GM12892 (cell line): ENCODE data around the gene COPG2.
A peak's percentile ranks its signal among the peaks of the same experiment; 100 is the strongest.
"Not testable (repeated sequence)": the region's sequence is repeated elsewhere in the genome, so short reads cannot be mapped to it uniquely, and the experiment has no call there.

Source experiments
- DNase-seq: peaks from one replicate; pipeline ENCODE4 v3.0.0; 2011; ENCODE audit not compliant: insufficient read length
- FAIRE-seq: peaks from 2 replicates; lab custom pipeline; 2011; peaks lifted over from hg19 to GRCh38; lab: Jason Lieb, UNC
- POLR2A ChIP-seq: IDR thresholded peaks from 2 replicates; pipeline ENCODE4 v1.6.1; 2011; ENCODE audit warnings: low read depth, low read length, control low read depth
- POLR2AphosphoS5 ChIP-seq: IDR thresholded peaks from 2 replicates; pipeline ENCODE4 v1.6.1; 2011; ENCODE audit warnings: low read depth, low read length, control low read depth
- TAF1 ChIP-seq: IDR thresholded peaks from 2 replicates; pipeline ENCODE4 v1.6.1; 2011; ENCODE audit warnings: low read depth, mild to moderate bottlenecking, control low read depth, low read length, borderline replicate concordance

Gene COPG2

DNA sequence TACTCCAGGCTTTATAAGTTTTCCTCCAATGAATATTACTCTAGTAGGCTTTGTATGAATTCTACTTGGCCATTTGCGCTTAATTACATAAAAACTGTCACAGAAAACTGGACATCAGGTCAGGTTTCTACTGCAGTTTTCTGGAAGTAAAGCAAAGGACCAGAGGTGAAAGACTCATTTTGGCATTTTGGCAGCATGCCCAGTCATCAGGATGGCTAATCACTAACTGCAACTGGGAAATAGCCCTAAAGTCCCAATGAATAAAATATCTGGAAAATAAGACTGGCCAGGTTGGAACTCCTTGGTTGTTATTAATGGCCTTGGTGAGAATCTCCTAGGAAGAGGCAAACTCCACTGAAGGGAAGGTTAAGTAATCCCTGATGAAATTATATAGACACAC is 75.5 kb downstream of the COPG2 start:
- no peak for DNase-seq
- FAIRE-seq = no peak
- no peak for TF ChIP-seq POLR2AphosphoS5
- no peak for TF ChIP-seq POLR2A
- no peak for TF ChIP-seq TAF1

GRCh38 chr7:130591464-130591863 is 77.1 kb downstream of the COPG2 start:
- not testable (repeated sequence) for DNase-seq, FAIRE-seq

DNA sequence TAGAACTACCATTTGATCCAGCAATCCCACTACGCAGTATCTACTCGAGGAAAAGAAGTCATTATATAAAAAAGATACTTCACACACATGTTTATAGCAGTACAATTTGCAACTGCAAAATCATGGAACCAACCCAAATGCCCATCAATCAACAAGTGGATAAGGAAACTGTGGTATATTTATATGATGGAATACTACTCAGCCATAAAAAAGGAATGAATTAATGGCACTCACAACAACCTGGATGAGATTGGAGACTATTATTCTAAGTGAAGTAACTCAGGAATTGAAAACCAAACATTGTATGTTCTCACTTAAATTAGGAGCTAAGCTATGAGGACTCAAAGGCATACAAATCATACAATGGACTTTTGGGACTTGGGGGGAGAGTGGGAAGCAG is 82.6 kb downstream of the COPG2 start:
- not testable (repeated sequence) for DNase-seq, FAIRE-seq

DNA sequence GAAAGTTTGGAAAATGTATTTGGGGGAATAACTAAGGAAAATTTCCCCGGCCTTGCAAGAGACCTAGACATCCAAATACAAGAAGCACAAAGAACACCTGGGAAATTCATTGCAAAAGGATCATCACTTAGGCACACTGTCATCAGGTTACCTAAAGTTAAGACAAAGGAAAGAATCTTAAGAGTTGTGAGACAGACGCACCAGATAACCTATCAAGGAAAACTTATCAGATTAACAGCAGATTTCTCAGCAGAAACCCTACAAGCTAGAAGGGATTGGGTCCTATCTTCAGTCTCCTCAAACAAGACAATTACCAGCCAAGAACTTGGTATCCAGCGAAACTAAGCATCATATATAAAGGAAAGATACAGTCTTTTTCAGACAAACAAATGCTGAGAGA is 93.4 kb downstream of the COPG2 start:
- not testable (repeated sequence) for DNase-seq, FAIRE-seq

GRCh38 chr7:130570144-130570543 is 98.4 kb downstream of the COPG2 start:
- not testable (repeated sequence) for DNase-seq, FAIRE-seq

DNA sequence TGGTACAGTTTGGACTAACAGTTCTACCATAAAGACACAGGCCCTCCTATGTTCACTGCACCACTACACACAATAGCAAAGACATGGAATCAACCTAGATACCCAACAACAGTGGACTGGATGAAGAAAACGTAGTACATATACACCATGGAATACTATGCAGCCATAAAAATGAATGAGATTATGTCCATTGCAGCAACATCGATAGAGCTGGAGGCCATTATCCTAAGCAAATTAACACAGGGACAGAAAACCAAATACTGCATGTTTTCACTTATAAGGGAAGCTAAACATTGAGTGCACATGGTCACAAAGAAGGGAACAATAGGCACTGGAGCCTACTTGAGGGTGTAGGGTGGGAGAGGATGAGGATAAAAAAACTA is 101.7 kb downstream of the COPG2 start:
- FAIRE-seq (no peak), DNase-seq (no peak)
- TF ChIP-seq POLR2AphosphoS5 (no peak), TAF1 (no peak), POLR2A (no peak)

DNA sequence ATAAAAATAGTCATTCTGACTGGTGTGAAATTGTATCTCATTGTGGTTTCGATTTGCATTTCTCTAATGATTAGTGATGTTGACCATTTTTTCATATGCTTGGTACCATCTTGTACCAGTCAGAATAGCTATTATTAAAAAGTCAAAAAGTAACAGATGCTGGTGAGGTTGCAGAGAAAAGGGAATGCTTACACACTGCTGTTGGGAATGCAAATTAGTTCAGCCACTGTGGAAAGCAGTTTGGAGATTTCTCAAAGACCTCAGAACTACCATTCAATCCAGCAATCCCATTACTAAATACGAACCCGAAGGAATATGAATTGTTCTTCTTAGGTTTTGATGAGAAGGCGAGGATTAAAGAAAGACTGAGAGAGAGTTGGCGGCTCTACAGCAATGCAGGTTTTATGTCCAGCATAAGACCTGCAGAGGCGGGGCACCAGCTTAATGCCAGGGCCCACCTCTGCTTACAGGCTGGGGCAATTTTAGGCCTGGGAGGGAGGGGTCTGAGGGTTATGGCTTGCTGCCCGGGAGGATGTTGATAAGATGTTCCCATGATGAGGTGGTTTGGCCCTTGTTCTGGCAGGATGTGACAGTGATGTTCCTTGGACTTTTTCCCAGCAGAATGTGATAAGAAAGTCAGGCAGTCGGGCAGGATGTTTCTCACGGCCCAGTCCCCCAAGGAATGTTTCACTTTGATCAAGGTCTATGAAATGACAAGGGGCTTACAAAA is 102.2 kb downstream of the COPG2 start:
- DNase-seq = no peak
- TF ChIP-seq POLR2A (no peak), TAF1 (no peak), POLR2AphosphoS5 (no peak)
- no peak for FAIRE-seq

DNA sequence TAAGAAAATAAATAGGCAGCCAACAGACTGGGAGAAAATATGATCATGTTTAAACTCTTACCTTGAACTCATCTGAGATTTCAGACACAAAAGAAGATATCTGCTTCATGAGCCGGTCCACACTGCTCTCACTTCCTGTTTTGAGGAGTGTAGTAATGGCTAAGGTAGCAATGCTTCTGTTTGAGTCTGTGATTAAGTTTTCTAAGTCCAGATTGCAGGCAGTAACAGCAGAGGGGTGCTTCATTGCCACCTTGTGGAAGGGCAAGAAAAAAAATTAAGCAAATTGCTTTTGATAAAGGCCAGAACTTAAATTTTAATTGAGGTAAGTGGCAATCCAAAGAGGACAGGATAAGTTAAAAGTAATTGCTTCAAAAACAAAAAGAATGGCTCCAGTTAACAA is 107.6 kb downstream of the COPG2 start:
- DNase-seq = peak; percentile 31
- FAIRE-seq = no peak
- TF ChIP-seq TAF1 (no peak), POLR2A (no peak), POLR2AphosphoS5 (no peak)

DNA sequence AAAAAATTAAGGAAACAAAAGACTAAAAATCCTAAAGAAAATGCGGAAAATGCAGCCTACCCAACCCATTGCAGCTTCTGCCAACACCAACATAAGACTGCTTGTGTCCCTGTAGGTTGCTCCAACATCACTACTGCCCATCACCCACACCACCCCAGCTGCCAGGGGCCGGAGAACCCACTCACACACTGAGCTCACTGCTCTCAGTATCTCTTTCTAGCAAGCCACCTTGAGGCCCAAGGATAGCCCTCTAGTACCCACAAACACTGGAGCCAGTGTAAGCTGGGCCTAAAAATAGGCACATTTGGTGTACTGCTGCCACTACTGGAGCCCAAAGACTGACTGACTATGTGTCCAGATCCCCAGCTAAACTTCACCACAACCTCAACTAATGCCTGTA is 109.4 kb downstream of the COPG2 start:
- DNase-seq (no peak), FAIRE-seq (no peak)
- TF ChIP-seq TAF1 = no peak
- no peak for TF ChIP-seq POLR2A
- TF ChIP-seq POLR2AphosphoS5 = no peak

- FAIRE-seq (no peak), DNase-seq (no peak)
- TF ChIP-seq POLR2A = no peak
Measured at GRCh38 chr7:130554481-130554880, 114.1 kb downstream of the COPG2 start.

- DNase-seq (no peak), FAIRE-seq (no peak)
- TF ChIP-seq POLR2AphosphoS5 (no peak), POLR2A (no peak), TAF1 (no peak)
Measured at GRCh38 chr7:130553398-130554029, 115.0 kb downstream of the COPG2 start.

DNA sequence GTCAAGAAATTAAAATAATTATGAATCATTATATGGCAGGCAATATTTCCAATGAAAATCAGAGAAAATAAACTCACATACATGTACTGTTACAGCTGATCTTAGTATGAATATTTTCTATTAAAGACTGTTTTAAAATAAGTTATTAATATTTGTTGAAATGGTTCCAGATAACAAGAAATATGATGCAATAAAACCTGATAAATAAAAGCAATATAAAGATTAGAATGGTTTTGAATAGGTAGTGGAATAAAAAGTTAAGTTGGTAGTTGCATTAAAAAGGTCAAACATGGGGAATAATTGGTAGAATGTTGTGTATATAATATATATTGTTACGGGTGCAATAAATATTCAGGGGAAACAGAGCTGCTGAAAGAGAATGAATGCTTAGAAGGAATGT is 124.2 kb downstream of the COPG2 start:
- no peak for FAIRE-seq
- DNase-seq = no peak
- TF ChIP-seq POLR2AphosphoS5 (no peak), TAF1 (no peak), POLR2A (no peak)

DNA sequence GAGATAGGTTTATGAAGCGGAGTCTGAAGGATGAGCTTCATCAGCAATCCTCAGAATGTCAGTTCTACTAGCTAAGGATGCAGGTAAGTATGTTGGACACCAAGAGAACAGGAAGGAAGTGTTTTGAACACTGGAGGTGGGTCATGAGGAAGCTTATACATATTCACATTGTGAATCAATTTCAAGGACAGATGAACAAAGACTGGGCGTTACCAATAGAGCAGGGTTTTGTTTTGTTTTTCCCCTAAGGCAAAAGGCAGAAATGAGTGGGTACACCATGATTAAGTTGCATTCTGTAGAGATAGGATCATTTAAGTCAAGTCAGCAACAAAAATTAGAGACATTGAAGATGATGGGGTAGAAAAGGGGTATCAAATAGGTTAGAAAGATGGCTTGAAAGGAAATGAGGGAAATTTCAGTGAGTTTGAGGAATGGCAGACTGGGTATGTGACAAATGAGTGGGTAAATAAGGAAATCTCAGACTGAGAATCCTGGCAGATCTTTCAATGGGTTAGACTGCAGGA is 125.0 kb downstream of the COPG2 start:
- DNase-seq (no peak), FAIRE-seq (no peak)
- no peak for TF ChIP-seq TAF1
- no peak for TF ChIP-seq POLR2A
- TF ChIP-seq POLR2AphosphoS5 = no peak

DNA sequence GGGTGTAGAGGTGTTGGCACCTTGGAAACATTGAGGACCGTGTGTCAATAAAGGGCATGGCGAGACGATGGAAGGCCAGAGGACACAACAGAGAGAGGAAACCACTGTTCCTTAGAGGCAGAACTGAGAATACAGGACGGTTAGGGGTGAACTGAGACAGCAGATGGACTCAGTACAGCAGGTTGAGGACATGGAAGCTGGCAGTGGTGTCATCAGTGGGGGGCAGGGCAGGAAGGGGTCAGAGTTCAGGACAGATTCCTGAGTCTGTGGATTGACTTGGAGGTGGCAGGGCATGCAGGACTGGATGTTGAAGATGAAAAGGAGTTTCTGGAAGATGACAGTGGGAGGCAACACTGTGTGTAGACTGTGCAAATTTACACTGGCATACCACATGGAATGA is 126.3 kb downstream of the COPG2 start:
- FAIRE-seq, DNase-seq: not testable (repeated sequence)

GRCh38 chr7:130541287-130541686 is 127.3 kb downstream of the COPG2 start:
- not testable (repeated sequence) for FAIRE-seq, DNase-seq

GRCh38 chr7:130537894-130538293 is 130.7 kb downstream of the COPG2 start:
- FAIRE-seq, DNase-seq: not testable (repeated sequence)
